SK-N-SH (cell line): ENCODE results near the gene ABCG4.

Experiments used
- CTCF ChIP-seq: fragments of 200-600 bp; sonication (generic); IDR thresholded peaks from 2 replicates; pipeline ENCODE4 v1.6.1; 2017; ENCODE audit warnings: antibody characterized with exemption, mild to moderate bottlenecking, moderate library complexity
- EP300 ChIP-seq, 2 experiments: IDR thresholded peaks; 2 replicates each; pipeline versions ENCODE4 v1.4.0 to v1.6.1; 2012; ENCODE audit warnings: borderline replicate concordance in 1 of 2, low read depth in 1 of 2, low read length in 1 of 2
- MAX ChIP-seq: IDR thresholded peaks from 2 replicates; pipeline ENCODE4 v1.4.0; 2012; ENCODE audit warnings: low read depth
- MXI1 ChIP-seq: IDR thresholded peaks from 2 replicates; pipeline ENCODE4 v1.6.1; 2012; ENCODE audit warnings: mild to moderate bottlenecking, low read depth, low read length, improper control_type of control experiment
- POLR2AphosphoS5 ChIP-seq: IDR thresholded peaks from 2 replicates; pipeline ENCODE4 v1.6.1; 2012; ENCODE audit warnings: low read depth, low read length
- RAD21 ChIP-seq: IDR thresholded peaks from 2 replicates; pipeline ENCODE4 v1.6.1; 2012; ENCODE audit warnings: mild to moderate bottlenecking, low read length
- RFX5 ChIP-seq: IDR thresholded peaks from 2 replicates; pipeline ENCODE4 v1.6.1; 2012; ENCODE audit warnings: mild to moderate bottlenecking, improper control_type of control experiment, low read length
- RXRA ChIP-seq: IDR thresholded peaks from 2 replicates; pipeline ENCODE4 v1.4.0; 2012; ENCODE audit warnings: low read depth, mild to moderate bottlenecking, borderline replicate concordance
- SMC3 ChIP-seq: IDR thresholded peaks from 2 replicates; pipeline ENCODE4 v1.6.1; 2012; ENCODE audit warnings: low read depth, low read length, improper control_type of control experiment
- TAF1 ChIP-seq: IDR thresholded peaks from 2 replicates; pipeline ENCODE4 v1.6.1; 2012; ENCODE audit warnings: low read depth, mild to moderate bottlenecking, low read length, moderate library complexity, borderline replicate concordance
- TCF12 ChIP-seq: IDR thresholded peaks from 2 replicates; pipeline ENCODE4 v1.4.0; 2012
- YY1 ChIP-seq: IDR thresholded peaks from 2 replicates; pipeline ENCODE4 v1.4.0; 2012; ENCODE audit warnings: low read depth, mild to moderate bottlenecking

GRCh38 chr11:119113716-119114115 is 35.1 kb upstream of the ABCG4 start:
- TF ChIP-seq CTCF (no peak), TAF1 (no peak), RFX5 (no peak), YY1 (no peak), TCF12 (no peak), RXRA (no peak), EP300 (IDR thresholded peaks at IDR 0.05; ENCODE audit: borderline replicate concordance in 1 of 2, low read depth in 1 of 2, low read length in 1 of 2) (no peak), SMC3 (no peak), RAD21 (no peak), POLR2AphosphoS5 (no peak), MXI1 (no peak), MAX (no peak)
